ENCODE measurements around the gene KCNJ6. TPM values are rescaled to one million over a fixed set of nuclear protein-coding genes. Genes with fewer than 3 reads are reported as not detected.

The KCNJ6 gene
- total and polyA plus RNA-seq, 9 of the 15 experiments (the other 6 are each of a cell fraction or from before 2014, with no cell fraction given), result 0.06 to 0.21 (median 0.13) TPM; not detected in 1

- peak; percentile 13 for TF ChIP-seq PRDM10 (IDR thresholded peaks at IDR 0.05; ENCODE audit: partially characterized antibody)
- peak; percentile 88 for TF ChIP-seq TCF3 (CRISPR knock-in tag; IDR thresholded peaks at IDR 0.05)
- TF ChIP-seq MECOM (CRISPR knock-in tag; IDR thresholded peaks at IDR 0.05), result peak; percentile 70; the same call in 1 of the 2 replicates
- no peak for TF ChIP-seq SMARCB1 (IDR thresholded peaks at IDR 0.05; ENCODE audit: insufficient read length, low read depth)
- no peak for TF ChIP-seq ZNF184 (CRISPR knock-in tag; IDR thresholded peaks at IDR 0.05)
- peak; percentile 66 for TF ChIP-seq NCOR1 (IDR thresholded peaks at IDR 0.05)
- TF ChIP-seq CHAMP1 (IDR thresholded peaks at IDR 0.05), result 0 out of 2 replicates have a peak, but pooled peaks have one; percentile 26
- TF ChIP-seq SMARCE1 (IDR thresholded peaks at IDR 0.05), result peak; percentile 55
- no peak for TF ChIP-seq DLX4 (CRISPR knock-in tag; IDR thresholded peaks at IDR 0.05)
- peak; percentile 20; the same call in 1 of the 2 replicates for TF ChIP-seq CTBP1 (IDR thresholded peaks at IDR 0.05; ENCODE audit: borderline replicate concordance)
- TF ChIP-seq ADNP (tag; IDR thresholded peaks at IDR 0.05), result peak; percentile 23; the same call in 1 of the 2 replicates
- peak; percentile 73 for TF ChIP-seq CBFA2T2 (conservative IDR thresholded peaks at IDR 0.05)
- TF ChIP-seq MLLT1 (IDR thresholded peaks at IDR 0.05), result 0 out of 4 replicates have a peak, but pooled peaks of 1 of the 2 experiments have one; percentile 15
- TF ChIP-seq CXXC5 (CRISPR knock-in tag; IDR thresholded peaks at IDR 0.05), result peak; percentile 40; the same call in 1 of the 2 replicates
- TF ChIP-seq SOX6 (IDR thresholded peaks at IDR 0.05), result peak; percentile 51; the same call in 1 of the 2 replicates
- 0 out of 2 replicates have a peak, but pooled peaks have one; percentile 19 for TF ChIP-seq CC2D1A (IDR thresholded peaks at IDR 0.05)
- TF ChIP-seq NFIC (IDR thresholded peaks at IDR 0.05), result 0 out of 2 replicates have a peak, but pooled peaks have one; percentile 25
- TF ChIP-seq MCM2 (IDR thresholded peaks at IDR 0.05; ENCODE audit: low read depth), result no peak
- TF ChIP-seq FOXK2 (conservative IDR thresholded peaks at IDR 0.05 in 1 of 2, IDR thresholded peaks at IDR 0.05 in 1 of 2; ENCODE audit: low read depth in 2 of 2), result no peak
- no peak for TF ChIP-seq ZNF583 (CRISPR knock-in tag; IDR thresholded peaks at IDR 0.05)
- TF ChIP-seq GATA2 (CRISPR knock-in tag; IDR thresholded peaks at IDR 0.05), result no peak
- peak; percentile 86 for TF ChIP-seq CBFA2T3 (IDR thresholded peaks at IDR 0.05)
- TF ChIP-seq ZNF75A (CRISPR knock-in tag; IDR thresholded peaks at IDR 0.05), result no peak
- no peak for TF ChIP-seq SMAD4 (CRISPR knock-in tag; conservative IDR thresholded peaks at IDR 0.05)
Observed at GRCh38 chr21:37558676-37559211, 357.5 kb downstream of the KCNJ6 start (continued).

Data from K562 (cell line).